Measurements from ENCODE around the gene MYL12A.
A peak's percentile ranks its signal among the peaks of the same experiment; 100 is the strongest.

The MYL12A gene

GRCh38 chr18:3283253-3283863 lies 35.8 kb downstream of the MYL12A start:
- no peak for DNase-seq (ENCODE audit: low read depth in 2 of 2)

- DNase-seq (ENCODE audit: low read depth in 2 of 2) = no peak
Observed at GRCh38 chr18:3283908-3284307, 36.3 kb downstream of the MYL12A start.

- no peak for DNase-seq (ENCODE audit: low read depth in 2 of 2)
Observed at GRCh38 chr18:3284501-3284900, 36.9 kb downstream of the MYL12A start.

- no peak for DNase-seq (ENCODE audit: low read depth in 2 of 2)
Observed at GRCh38 chr18:3286159-3286558, 38.6 kb downstream of the MYL12A start.

GRCh38 chr18:3293196-3293951 lies 45.8 kb downstream of the MYL12A start:
- no peak for DNase-seq (ENCODE audit: low read depth in 2 of 2)

GRCh38 chr18:3294435-3295080 lies 47.0 kb downstream of the MYL12A start:
- DNase-seq (ENCODE audit: low read depth in 2 of 2) = no peak

- DNase-seq (ENCODE audit: low read depth in 2 of 2) = peak; percentile 72 to 74
Observed at GRCh38 chr18:3297025-3297984, 49.7 kb downstream of the MYL12A start.

GRCh38 chr18:3304832-3305231 lies 57.2 kb downstream of the MYL12A start:
- no peak for DNase-seq (ENCODE audit: low read depth in 2 of 2)

- DNase-seq (ENCODE audit: low read depth in 2 of 2) = peak; percentile 87 to 89
Observed at GRCh38 chr18:3305354-3305762, 57.8 kb downstream of the MYL12A start.

Measured in fibroblast of skin of left quadriceps (primary cell).